ENCODE measurements around the gene PIANP.
A peak's percentile ranks its signal among the peaks of the same experiment; 100 is the strongest.

PIANP gene

GRCh38 chr12:6703631-6704030, 3.0 kb upstream of the PIANP start:
- DNase-seq = no peak
- peak; percentile 10 for ATAC-seq

GRCh38 chr12:6701078-6701768, 608 bp upstream of the PIANP start:
- ATAC-seq (no peak), DNase-seq (no peak)

- ATAC-seq (no peak), DNase-seq (peak; percentile 21)
Observed at GRCh38 chr12:6699989-6700645, 498 bp downstream of the PIANP start.

- DNase-seq = no peak
- ATAC-seq = no peak
Observed at GRCh38 chr12:6699259-6699988, 1.2 kb downstream of the PIANP start.

- no peak for ATAC-seq
- no peak for DNase-seq
Observed at GRCh38 chr12:6698352-6699046, 2.1 kb downstream of the PIANP start.

GRCh38 chr12:6697584-6698351, 2.8 kb downstream of the PIANP start:
- ATAC-seq (no peak), DNase-seq (peak; percentile 34)

- DNase-seq (no peak), ATAC-seq (no peak)
Observed at GRCh38 chr12:6696690-6697583, 3.7 kb downstream of the PIANP start.

GRCh38 chr12:6695313-6696045, 5.1 kb downstream of the PIANP start:
- DNase-seq (no peak), ATAC-seq (peak; percentile 3)

GRCh38 chr12:6694701-6695100, 5.9 kb downstream of the PIANP start:
- no peak for ATAC-seq
- DNase-seq = no peak

GRCh38 chr12:6693832-6694355, 6.7 kb downstream of the PIANP start:
- DNase-seq (no peak), ATAC-seq (no peak)

- DNase-seq (no peak), ATAC-seq (no peak)
Observed at GRCh38 chr12:6692888-6693287, 7.7 kb downstream of the PIANP start.

- no peak for DNase-seq
- no peak for ATAC-seq
Observed at GRCh38 chr12:6691473-6691872, 9.1 kb downstream of the PIANP start.

- DNase-seq (peak; percentile 93), ATAC-seq (peak; percentile 91)
Observed at GRCh38 chr12:6688999-6689882, 11.4 kb downstream of the PIANP start, which contains the start of gene ZNF384. Gene ZNF384 (minus strand): TSS chr12:6689375. CDS start chr12:6679520, 9,855 bp downstream.

GRCh38 chr12:6688543-6688998, 12.0 kb downstream of the PIANP start:
- ATAC-seq (peak; percentile 4), DNase-seq (peak; percentile 48)

- DNase-seq (no peak), ATAC-seq (no peak)
Observed at GRCh38 chr12:6685814-6686213, 14.8 kb downstream of the PIANP start.

- peak; percentile 52 for DNase-seq
- ATAC-seq = no peak
Observed at GRCh38 chr12:6684609-6685008, 16.0 kb downstream of the PIANP start.

GRCh38 chr12:6676962-6677361, 23.7 kb downstream of the PIANP start:
- ATAC-seq = no peak
- no peak for DNase-seq

GRCh38 chr12:6672143-6672542, 28.5 kb downstream of the PIANP start:
- ATAC-seq (no peak), DNase-seq (no peak)

Data from stimulated activated naive CD8-positive, alpha-beta T cell treated with anti-CD3 and anti-CD28 coated beads, Interleukin-15, Interleukin-2, amounts not matched to agents 100 U/mL and 50 U/mL, for 24 hours (primary cell).